DOHH2 (cell line): ENCODE data around the gene MIX23.
A peak's percentile ranks its signal among the peaks of the same experiment; 100 is the strongest.

Experiments
- H3F3A ChIP-seq: fragments of 200-600 bp; sonication (generic), shearing (Covaris generic); 2 replicates; pipeline ENCODE4 v1.6.0; 2016; ENCODE audit warnings: antibody characterized with exemption, mild to moderate bottlenecking; ENCODE audit not compliant: control insufficient read depth, insufficient read depth
- H3K27ac ChIP-seq: fragments of 200-600 bp; sonication (generic); 2 replicates; pipeline ENCODE4 v1.5.1; 2014; ENCODE audit warnings: low read depth, mild to moderate bottlenecking, low read length, moderate library complexity
- H3K27me3 ChIP-seq: fragments of 200-600 bp; sonication (generic); 2 replicates; pipeline ENCODE4 v1.6.1; 2014; ENCODE audit warnings: mild to moderate bottlenecking, low read length, mixed read lengths; ENCODE audit not compliant: control insufficient read depth
- H3K36me3 ChIP-seq: fragments of 200-600 bp; sonication (generic); 2 replicates; pipeline ENCODE4 v1.6.1; 2014; ENCODE audit warnings: mild to moderate bottlenecking, low read length, moderate library complexity, mixed read lengths; ENCODE audit not compliant: control insufficient read depth
- H3K4me1 ChIP-seq: fragments of 200-600 bp; sonication (generic); 2 replicates; pipeline ENCODE4 v1.6.1; 2014; ENCODE audit warnings: mild to moderate bottlenecking, low read length, mixed read lengths; ENCODE audit not compliant: control insufficient read depth
- H3K4me2 ChIP-seq: fragments of 200-600 bp; sonication (generic); 2 replicates; pipeline ENCODE4 v1.6.0; 2014; ENCODE audit warnings: mild to moderate bottlenecking, low read length, moderate library complexity
- H3K4me3 ChIP-seq: fragments of 200-600 bp; sonication (generic); 2 replicates; pipeline ENCODE4 v1.5.1; 2014; ENCODE audit warnings: mild to moderate bottlenecking, low read length, mixed read lengths
- H3K79me2 ChIP-seq: fragments of 200-600 bp; sonication (generic); 2 replicates; pipeline ENCODE4 v1.6.1; 2014; ENCODE audit warnings: mild to moderate bottlenecking, low read length, mixed read lengths; ENCODE audit not compliant: control insufficient read depth
- H3K9me2 ChIP-seq: fragments of 200-600 bp; sonication (generic); replicated peaks from 2 replicates; pipeline ENCODE4 v1.6.1; 2014; ENCODE audit warnings: mild to moderate bottlenecking, low read length, mixed read lengths; ENCODE audit not compliant: control insufficient read depth
- H3K9me3 ChIP-seq: fragments of 200-600 bp; sonication (generic); 2 replicates; pipeline ENCODE4 v1.6.1; 2014; ENCODE audit warnings: antibody characterized with exemption, low read length, mixed read lengths; ENCODE audit not compliant: control insufficient read depth, insufficient read depth
- H4K20me1 ChIP-seq: fragments of 200-600 bp; sonication (generic); 2 replicates; pipeline ENCODE4 v1.6.0; 2014; ENCODE audit warnings: low read depth, mild to moderate bottlenecking, antibody characterized with exemption, low read length, moderate library complexity; ENCODE audit not compliant: control insufficient read depth, insufficient read depth
- CTCF ChIP-seq: fragments of 200-600 bp; sonication (generic); IDR thresholded peaks from one replicate; pipeline ENCODE4 v1.5.1; 2014; ENCODE audit warnings: antibody characterized with exemption, mild to moderate bottlenecking, low read depth, low read length; ENCODE audit not compliant: poor library complexity, severe bottlenecking
- EZH2phosphoT487 ChIP-seq: fragments of 200-600 bp; sonication (generic); IDR thresholded peaks from 2 replicates; pipeline ENCODE4 v1.6.1; 2017; ENCODE audit warnings: borderline replicate concordance, mild to moderate bottlenecking, antibody characterized with exemption, low read length, moderate library complexity, mixed read lengths

Gene MIX23

GRCh38 chr3:122383771-122384697 lies 1.0 kb upstream of the MIX23 start, which contains the start of gene FAM162A:
Gene FAM162A, plus strand, starts transcription at chr3:122384182. Its CDS starts 84 bp downstream, at chr3:122384266.
- TF ChIP-seq EZH2phosphoT487, result no peak
- TF ChIP-seq CTCF, result peak; percentile 78
- peaks cover 72% of the 10 kb centered on the region for H3K4me1 ChIP-seq
- no peaks in the 10 kb centered on the region for H3K9me3 ChIP-seq
- H3F3A ChIP-seq, result no peaks in the 10 kb centered on the region
- H3K36me3 ChIP-seq, result peaks cover 57% of the 10 kb centered on the region
- peak within 1 kb of the TSS; percentile 99 for H3K4me2 ChIP-seq
- peak within 1 kb of the TSS; percentile 76 for H3K4me3 ChIP-seq
- no peaks in the 10 kb centered on the region for H3K27me3 ChIP-seq
- H3K27ac ChIP-seq, result peak within 1 kb of the TSS; percentile 70
- 0 out of 2 replicates have a peak, but pooled peaks cover 2% of the 10 kb centered on the region for H4K20me1 ChIP-seq
- H3K9me2 ChIP-seq, result no peaks in the 10 kb centered on the region
- H3K79me2 ChIP-seq, result peaks cover 95% of the 10 kb centered on the region

GRCh38 chr3:122377975-122378374 lies 5.1 kb downstream of the MIX23 start:
- H3K27me3 ChIP-seq, result no peaks in the 10 kb centered on the region
- no peak overlapping the region for H3K4me3 ChIP-seq
- no peak overlapping the region for H3K27ac ChIP-seq
- no peaks in the 10 kb centered on the region for H3K9me2 ChIP-seq
- no peaks in the 10 kb centered on the region for H3K9me3 ChIP-seq
- H4K20me1 ChIP-seq, result 0 out of 2 replicates have a peak, but pooled peaks cover 2% of the 10 kb centered on the region
- H3K4me2 ChIP-seq, result no peak overlapping the region
- TF ChIP-seq EZH2phosphoT487, result no peak
- no peak for TF ChIP-seq CTCF
- H3K79me2 ChIP-seq, result peaks cover 100% of the 10 kb centered on the region
- H3F3A ChIP-seq, result no peaks in the 10 kb centered on the region
- peaks cover 55% of the 10 kb centered on the region for H3K36me3 ChIP-seq
- peaks cover 26% of the 10 kb centered on the region for H3K4me1 ChIP-seq

GRCh38 chr3:122374034-122374433 lies 9.0 kb downstream of the MIX23 start:
- H3F3A ChIP-seq, result no peaks in the 10 kb centered on the region
- no peaks in the 10 kb centered on the region for H3K27me3 ChIP-seq
- no peak overlapping the region for H3K4me3 ChIP-seq
- H3K4me2 ChIP-seq, result no peak overlapping the region
- peaks cover 63% of the 10 kb centered on the region for H3K36me3 ChIP-seq
- H3K27ac ChIP-seq, result no peak overlapping the region
- no peaks in the 10 kb centered on the region for H3K9me3 ChIP-seq
- H4K20me1 ChIP-seq, result 0 out of 2 replicates have a peak, but pooled peaks cover 3% of the 10 kb centered on the region
- peaks cover 75% of the 10 kb centered on the region for H3K79me2 ChIP-seq
- H3K4me1 ChIP-seq, result no peaks in the 10 kb centered on the region
- TF ChIP-seq CTCF, result no peak
- TF ChIP-seq EZH2phosphoT487, result no peak
- H3K9me2 ChIP-seq, result no peaks in the 10 kb centered on the region
